Heart left ventricle (tissue), 16 donors: Measurements from ENCODE around the gene OR2F1. TPM values are rescaled to one million over a fixed set of nuclear protein-coding genes. Genes with fewer than 3 reads are reported as not detected.
"Not testable (repeated sequence)": the region's sequence is repeated elsewhere in the genome, so short reads cannot be mapped to it uniquely, and the experiment has no call there.

Source experiments
- ATAC-seq, 4 donors: fragments of 200-7000 bp; cut with Tn5 transposase; one replicate each; pipeline ENCODE4 v1.9.1; 2020 to 2022; ENCODE audit warnings: moderate library complexity in 4 of 4, mild to moderate bottlenecking in 3 of 4, moderate number of reproducible peaks in 1 of 4
- DNase-seq, 5 donors: peaks; one replicate each; pipeline ENCODE4 v3.0.0-alpha.2; 2020
- H3K27ac ChIP-seq, 12 donors: fragments of 200-600 bp; sonication (generic) in 4 of 12; one replicate each; pipeline versions ENCODE4 v1.5.0 to v1.8.0; 2016 to 2022; ENCODE audit warnings: mild to moderate bottlenecking in 2 of 12
- H3K27me3 ChIP-seq, 9 donors: fragments of 200-600 bp; sonication (generic) in 2 of 9; one replicate each; pipeline versions ENCODE4 v1.5.1 to v1.8.0; 2016 to 2022; ENCODE audit warnings: mild to moderate bottlenecking in 3 of 9
- H3K36me3 ChIP-seq, 9 donors: fragments of 200-600 bp; sonication (generic) in 2 of 9; one replicate each; pipeline versions ENCODE4 v1.5.0 to v1.8.0; 2018 to 2022; ENCODE audit warnings: mild to moderate bottlenecking in 2 of 9
- H3K4me1 ChIP-seq, 12 donors: fragments of 200-600 bp; sonication (generic) in 4 of 12; one replicate each; pipeline versions ENCODE4 v1.5.0 to v1.8.0; 2016 to 2022; ENCODE audit warnings: mild to moderate bottlenecking in 3 of 12
- H3K4me3 ChIP-seq, 12 donors: fragments of 200-600 bp; sonication (generic) in 4 of 12; one replicate each; pipeline versions ENCODE4 v1.5.0 to v1.8.0; 2017 to 2022; ENCODE audit warnings: mild to moderate bottlenecking in 9 of 12, moderate library complexity in 4 of 12
- H3K9me3 ChIP-seq, 12 donors: fragments of 200-600 bp; sonication (generic) in 4 of 12; one replicate each; pipeline versions ENCODE4 v1.5.0 to v1.8.0; 2016 to 2022; ENCODE audit warnings: mild to moderate bottlenecking in 1 of 12
- CTCF ChIP-seq, 12 donors: fragments of 200-600 bp; sonication (generic) in 4 of 12; IDR thresholded peaks; one replicate each; pipeline versions ENCODE4 v1.5.0 to v1.8.0; 2018 to 2022; ENCODE audit warnings: antibody characterized with exemption in 12 of 12, mild to moderate bottlenecking in 5 of 12
- POLR2A ChIP-seq, 2 donors: fragments of 450-650 bp; IDR thresholded peaks; one replicate each; pipeline ENCODE4 v1.6.1; 2017; ENCODE audit warnings: antibody characterized with exemption in 2 of 2, mild to moderate bottlenecking in 2 of 2, moderate library complexity in 2 of 2
- WGBS, 4 donors: extraction: QIAGEN DNeasy Blood & Tissue Kit in 2 of 4; methylation state at CpG; one replicate each; pipeline versions ENCODE4 v1.1.5 to v1.1.7; 2013 to 2018; 5-methylcytosine and 5-hydroxymethylcytosine counted together
- intact Hi-C, 10 donors: fragments of 100-400 bp; cut with DNase I; formaldehyde crosslinking; loops; one replicate each; pipeline versions ENCODE4 v1.11.1 to v1.14.2; 2022
- polyA plus RNA-seq, 2 donors: library from polyadenylated mRNA; stranded (reverse); fragments of 200-250 nt; gene quantifications; one replicate each; pipeline ENCODE4 v1.2.3, GENCODE V29; 2013
- total RNA-seq, 9 donors: library from RNA; depleted of rRNA in 2 of 9; stranded (reverse); fragments of >200 nt in 2 of 9; fragmentation: NEBNext Ultra II Directional in 3 of 9; extraction: Animal tissue kit (Norgen Biotek cat#: 25700) in 3 of 9; gene quantifications; one replicate each; pipeline versions ENCODE4 v1.1.0 to v1.2.4, GENCODE V29; 2016 to 2023
- donor health status: ischemic (EF 13 %, LVEDD 7.1; RV severe dilation, severe dysfunction).
- donor health status: healthy with polysubstance abuse.
- donor health status: DM: no; HTN: yes; CAD: no.
- donor health status: DM: no; HTN: no; CAD: no.
- donor health status: ischemic (EF 25% LVEDD 6.9; RV normal size, moderate dysfunction).
- donor health status: ischemic (EF 25% LVEDD 5.7; RV mildly dilated, moderate dysfunction).
- donor health status: healthy.
- donor health status: DM: yes; HTN: yes; CAD: no.
- donor health status: ischemic (EF 35%, LVEDD 5.7; RV mildly dilated, moderate dysfunction).
- donor health status: nonischemic (EF 11% LVEDD 7.7; RV severe dilation, severe dysfunction).
- donor health status: DM: yes; HTN: yes; CAD: no.
- donor health status: PGD.
- donor health status: ischemic (EF 29% LVEDD 5.4; RV normal size, mild dysfunction).
- donor health status: nonischemic (EF 23%, LVEDD 6.1; RV moderate dilation, normal function).

Gene OR2F1
- total and polyA plus RNA-seq, 11 donors, result not detected

- Histone ChIP-seq H3K36me3 (no peaks in the 10 kb centered on the region), H3K9me3 (peaks cover 0 to 13% (median 0%) of the 10 kb centered on the region in 12 donors), H3K4me1 (peaks cover 0 to 5% (median 0%) of the 10 kb centered on the region in 12 donors), H3K27me3 (no peaks in the 10 kb centered on the region), H3K4me3 (no peak overlapping the region), H3K27ac (no peak overlapping the region)
- ATAC-seq (no peak), DNase-seq (no peak)
- intact Hi-C loops, result loop anchor here in 1 of 10 donors (10.0 kb wide), 1 partner anchor 121 kb away; no protein-coding TSS in a partner anchor
- TF ChIP-seq CTCF (IDR thresholded peaks at IDR 0.05) (no peak), POLR2A (IDR thresholded peaks at IDR 0.05) (no peak)
- WGBS, 4 donors, result 39 to 55% (median 47%) methylated on average over 1 of the region's 1 CpG
Observed at GRCh38 chr7:144006029-144006691, 51.5 kb downstream of the OR2F1 start.

GRCh38 chr7:144006692-144007042 lies 52.0 kb downstream of the OR2F1 start:
- no peak overlapping the region for H3K27ac ChIP-seq
- no peak for TF ChIP-seq CTCF (IDR thresholded peaks at IDR 0.05)
- no peak for TF ChIP-seq POLR2A (IDR thresholded peaks at IDR 0.05)
- H3K36me3 ChIP-seq, result no peaks in the 10 kb centered on the region
- no peak for DNase-seq
- no peaks in the 10 kb centered on the region for H3K27me3 ChIP-seq
- H3K4me1 ChIP-seq, result peaks cover 0 to 5% (median 0%) of the 10 kb centered on the region in 12 donors
- WGBS, 4 donors, result 87 to 95% (median 92%) methylated on average over 1 of the region's 1 CpG
- peaks cover 0 to 13% (median 0%) of the 10 kb centered on the region in 12 donors for H3K9me3 ChIP-seq
- intact Hi-C loops, result loop anchor here in 1 of 10 donors (10.0 kb wide), 1 partner anchor 122 kb away; no protein-coding TSS in a partner anchor
- no peak overlapping the region for H3K4me3 ChIP-seq
- ATAC-seq, result no peak

- Histone ChIP-seq H3K27me3 (no peaks in the 10 kb centered on the region), H3K4me1 (peaks cover 0 to 5% (median 0%) of the 10 kb centered on the region in 12 donors), H3K9me3 (peaks cover 0 to 13% (median 0%) of the 10 kb centered on the region in 12 donors), H3K36me3 (no peaks in the 10 kb centered on the region), H3K4me3 (no peak overlapping the region), H3K27ac (no peak overlapping the region)
- no peak for TF ChIP-seq POLR2A (IDR thresholded peaks at IDR 0.05)
- TF ChIP-seq CTCF (IDR thresholded peaks at IDR 0.05), result no peak
- ATAC-seq (no peak), DNase-seq (no peak)
- intact Hi-C loops, result loop anchor here in 1 of 10 donors (10.0 kb wide), 1 partner anchor 125 kb away; no protein-coding TSS in a partner anchor
- WGBS, 4 donors, result 75 to 85% (median 79%) methylated on average over 2 of the region's 2 CpGs
Observed at GRCh38 chr7:144009361-144009760, 54.7 kb downstream of the OR2F1 start.

GRCh38 chr7:144010061-144010460 lies 55.4 kb downstream of the OR2F1 start:
- DNase-seq, H3K27me3 ChIP-seq, H3K4me1 ChIP-seq, H3K36me3 ChIP-seq, ATAC-seq, intact Hi-C loops, H3K27ac ChIP-seq, H3K4me3 ChIP-seq: not testable (repeated sequence)
- peaks cover 0 to 13% (median 0%) of the 10 kb centered on the region in 12 donors for H3K9me3 ChIP-seq

- H3K9me3 ChIP-seq, result peaks cover 0 to 13% (median 0%) of the 10 kb centered on the region in 12 donors
- DNase-seq, H3K36me3 ChIP-seq, intact Hi-C loops, H3K27me3 ChIP-seq, ATAC-seq, H3K27ac ChIP-seq, H3K4me3 ChIP-seq, H3K4me1 ChIP-seq: not testable (repeated sequence)
- WGBS, 4 donors, result 65 to 82% (median 76%) methylated on average over 1 of the region's 1 CpG
Observed at GRCh38 chr7:144010821-144011220, 56.2 kb downstream of the OR2F1 start.
